Naive thymus-derived CD8-positive, alpha-beta T cell (primary cell): ENCODE measurements around the gene EYS. TPM values are rescaled to one million over a fixed set of nuclear protein-coding genes. Genes with fewer than 3 reads are reported as not detected.
A peak's percentile ranks its signal among the peaks of the same experiment; 100 is the strongest.
"Not testable (repeated sequence)": the region's sequence is repeated elsewhere in the genome, so short reads cannot be mapped to it uniquely, and the experiment has no call there.

ENCODE experiments used
- ATAC-seq, 2 donors: fragments of 150-1000 bp; cut with Tn5 transposase in 1 of 2; sonication (Bioruptor Pico), chemical (Tn5 transposase) in 1 of 2; 1 replicate in 1 of 2; 2 replicates in 1 of 2; pipeline ENCODE4 v1.10.0; 2021; ENCODE audit warnings: mild to moderate bottlenecking in 2 of 2, moderate library complexity in 2 of 2
- POLR2A ChIA-PET: fragments of 350-600 bp; sonication (Branson Sonifier 250); formaldehyde crosslinking; loops from one replicate; lab custom pipeline; 2021; ENCODE audit warnings: antibody characterized with exemption; lab: Charles Lee
- DNase-seq, 10 donors: peaks; one replicate each; pipeline versions ENCODE4 v3.0.0 to v3.0.0-alpha.2; 2020 to 2022
- H3K27ac Mint-ChIP-seq, 10 donors: one replicate each; pipeline ENCODE4 v1.8.0; 2020 to 2022; ENCODE audit warnings: mild to moderate bottlenecking in 10 of 10, mixed read lengths in 10 of 10, moderate library complexity in 4 of 10, inconsistent platforms in 1 of 10
- H3K27me3 Mint-ChIP-seq, 5 donors: one replicate each; pipeline ENCODE4 v1.8.0; 2021 to 2022; ENCODE audit warnings: mixed read lengths in 5 of 5
- H3K36me3 Mint-ChIP-seq, 3 donors: one replicate each; pipeline ENCODE4 v1.8.0; 2020 to 2022; ENCODE audit warnings: mixed read lengths in 3 of 3, mild to moderate bottlenecking in 2 of 3, inconsistent platforms in 1 of 3
- H3K4me1 Mint-ChIP-seq, 4 donors: one replicate each; pipeline ENCODE4 v1.8.0; 2021 to 2022; ENCODE audit warnings: mixed read lengths in 4 of 4
- H3K4me3 Mint-ChIP-seq, 10 donors: one replicate each; pipeline ENCODE4 v1.8.0; 2020 to 2022; ENCODE audit warnings: mild to moderate bottlenecking in 10 of 10, mixed read lengths in 10 of 10, moderate library complexity in 6 of 10, inconsistent platforms in 1 of 10
- H3K9me3 Mint-ChIP-seq, 9 donors: one replicate each; pipeline ENCODE4 v1.8.0; 2020 to 2022; ENCODE audit warnings: mixed read lengths in 9 of 9, mild to moderate bottlenecking in 3 of 9, inconsistent platforms in 1 of 9, moderate library complexity in 1 of 9
- polyA plus RNA-seq, 3 donors: library from polyadenylated mRNA; unstranded; fragments of 300-500 nt; fragmentation: Illumina TruSeq; gene quantifications; one replicate each; pipeline ENCODE4 v1.2.3, GENCODE V29; 2021
- total RNA-seq, 8 experiments: library from RNA in 2 of 8; stranded (reverse) in 2 of 8; gene quantifications; one replicate each; pipeline ENCODE4 v1.2.3 and lab custom pipeline; 2021 to 2026

EYS gene
- total and polyA plus RNA-seq, 5 experiments from 2014 or later: 0.07 to 0.09 TPM; not detected in 3

GRCh38 chr6:65402564-65402963 lies 304.5 kb downstream of the EYS start:
- Mint-ChIP-seq H3K4me3 (no peak overlapping the region), H3K4me1 (no peaks in the 10 kb centered on the region), H3K9me3 (peaks cover 0 to 19% (median 10%) of the 10 kb centered on the region in 9 donors), H3K36me3 (no peaks in the 10 kb centered on the region), H3K27me3 (no peaks in the 10 kb centered on the region), H3K27ac (no peak overlapping the region)
- POLR2A ChIA-PET: no interaction called here
- no peak for ATAC-seq
- DNase-seq: no peak

- POLR2A ChIA-PET: no interaction called here
- Mint-ChIP-seq H3K4me1 (no peaks in the 10 kb centered on the region), H3K4me3 (no peak overlapping the region), H3K36me3 (no peaks in the 10 kb centered on the region), H3K27me3 (no peaks in the 10 kb centered on the region), H3K27ac (no peak overlapping the region), H3K9me3 (peaks cover 0 to 26% (median 17%) of the 10 kb centered on the region in 9 donors)
- ATAC-seq: no peak
- no peak for DNase-seq
Observed at GRCh38 chr6:65399355-65400084, 307.5 kb downstream of the EYS start.

- POLR2A ChIA-PET: no interaction called here
- H3K4me3 Mint-ChIP-seq: no peak overlapping the region
- no peaks in the 10 kb centered on the region for H3K36me3 Mint-ChIP-seq
- no peak for ATAC-seq
- no peaks in the 10 kb centered on the region for H3K27me3 Mint-ChIP-seq
- H3K27ac Mint-ChIP-seq: no peak overlapping the region
- no peaks in the 10 kb centered on the region for H3K4me1 Mint-ChIP-seq
- H3K9me3 Mint-ChIP-seq: peaks cover 0 to 27% (median 17%) of the 10 kb centered on the region in 9 donors
- DNase-seq: no peak
Observed at GRCh38 chr6:65398851-65399250, 308.2 kb downstream of the EYS start.

- Mint-ChIP-seq H3K36me3 (no peaks in the 10 kb centered on the region), H3K27ac (no peak overlapping the region), H3K9me3 (peaks cover 0 to 30% (median 4%) of the 10 kb centered on the region in 9 donors), H3K4me3 (no peak overlapping the region), H3K27me3 (no peaks in the 10 kb centered on the region), H3K4me1 (no peaks in the 10 kb centered on the region)
- no peak for DNase-seq
- POLR2A ChIA-PET: no interaction called here
- ATAC-seq: no peak
Observed at GRCh38 chr6:65350530-65350929, 356.5 kb downstream of the EYS start.

GRCh38 chr6:65302655-65303054 lies 404.4 kb downstream of the EYS start:
- H3K36me3 Mint-ChIP-seq, DNase-seq, POLR2A ChIA-PET, H3K4me1 Mint-ChIP-seq, ATAC-seq, H3K4me3 Mint-ChIP-seq, H3K27ac Mint-ChIP-seq, H3K27me3 Mint-ChIP-seq: not testable (repeated sequence)
- H3K9me3 Mint-ChIP-seq: peaks cover 0 to 10% (median 0%) of the 10 kb centered on the region in 9 donors

- Mint-ChIP-seq H3K36me3 (no peaks in the 10 kb centered on the region), H3K27me3 (no peaks in the 10 kb centered on the region), H3K9me3 (peaks cover 0 to 10% (median 1%) of the 10 kb centered on the region in 9 donors), H3K4me1 (no peaks in the 10 kb centered on the region), H3K4me3 (no peak overlapping the region), H3K27ac (no peak overlapping the region)
- ATAC-seq (no peak), DNase-seq (no peak)
- POLR2A ChIA-PET: no interaction called here
Observed at GRCh38 chr6:65299236-65299635, 407.8 kb downstream of the EYS start.

GRCh38 chr6:65295812-65296211 lies 411.2 kb downstream of the EYS start:
- DNase-seq (no peak), ATAC-seq (no peak)
- POLR2A ChIA-PET: no interaction called here
- Mint-ChIP-seq H3K27ac (no peak overlapping the region), H3K36me3 (no peaks in the 10 kb centered on the region), H3K4me3 (no peak overlapping the region), H3K4me1 (no peaks in the 10 kb centered on the region), H3K27me3 (no peaks in the 10 kb centered on the region), H3K9me3 (peaks cover 0 to 18% (median 7%) of the 10 kb centered on the region in 9 donors)

GRCh38 chr6:65289491-65289890 lies 417.5 kb downstream of the EYS start:
- Mint-ChIP-seq H3K4me3 (no peak overlapping the region), H3K9me3 (peaks cover 0 to 14% (median 11%) of the 10 kb centered on the region in 9 donors), H3K4me1 (no peaks in the 10 kb centered on the region), H3K27me3 (no peaks in the 10 kb centered on the region), H3K27ac (peak overlapping the region in 1 of 10 donors; percentile 72), H3K36me3 (no peaks in the 10 kb centered on the region)
- DNase-seq: no peak
- POLR2A ChIA-PET: no interaction called here
- ATAC-seq: no peak

- Mint-ChIP-seq H3K27me3 (no peaks in the 10 kb centered on the region), H3K4me1 (no peaks in the 10 kb centered on the region), H3K9me3 (peaks cover 0 to 11% (median 0%) of the 10 kb centered on the region in 9 donors), H3K27ac (no peak overlapping the region), H3K4me3 (no peak overlapping the region), H3K36me3 (no peaks in the 10 kb centered on the region)
- no peak for DNase-seq
- ATAC-seq: no peak
- POLR2A ChIA-PET: no interaction called here
Observed at GRCh38 chr6:65285275-65285674, 421.8 kb downstream of the EYS start.

- no peaks in the 10 kb centered on the region for H3K27me3 Mint-ChIP-seq
Observed at GRCh38 chr6:65280060-65280459, 427.0 kb downstream of the EYS start.

GRCh38 chr6:65262241-65262640 lies 444.8 kb downstream of the EYS start:
- Mint-ChIP-seq H3K9me3 (peaks cover 0 to 23% (median 6%) of the 10 kb centered on the region in 9 donors), H3K27ac (no peak overlapping the region), H3K27me3 (no peaks in the 10 kb centered on the region), H3K36me3 (no peaks in the 10 kb centered on the region), H3K4me1 (no peaks in the 10 kb centered on the region), H3K4me3 (no peak overlapping the region)
- DNase-seq (no peak), ATAC-seq (no peak)
- POLR2A ChIA-PET: no interaction called here

More at GRCh38 chr6:65280060-65280459, 427.0 kb downstream of the EYS start:
- peaks cover 0 to 19% (median 4%) of the 10 kb centered on the region in 9 donors for H3K9me3 Mint-ChIP-seq
- H3K36me3 Mint-ChIP-seq: peaks cover 0 to 4% (median 1%) of the 10 kb centered on the region in 3 donors
- no peak overlapping the region for H3K4me3 Mint-ChIP-seq
- H3K4me1 Mint-ChIP-seq: no peaks in the 10 kb centered on the region
- ATAC-seq: no peak
- POLR2A ChIA-PET: no interaction called here
- no peak overlapping the region for H3K27ac Mint-ChIP-seq
- no peak for DNase-seq

- POLR2A ChIA-PET: no interaction called here
- peaks cover 0 to 20% (median 6%) of the 10 kb centered on the region in 9 donors for H3K9me3 Mint-ChIP-seq
- no peaks in the 10 kb centered on the region for H3K36me3 Mint-ChIP-seq
- H3K27me3 Mint-ChIP-seq: no peaks in the 10 kb centered on the region
- H3K4me3 Mint-ChIP-seq: no peak overlapping the region
- H3K27ac Mint-ChIP-seq: no peak overlapping the region
- DNase-seq: no peak
- H3K4me1 Mint-ChIP-seq: no peaks in the 10 kb centered on the region
- ATAC-seq: no peak
Observed at GRCh38 chr6:65259982-65260381, 447.0 kb downstream of the EYS start.

GRCh38 chr6:65259059-65259458 lies 448.0 kb downstream of the EYS start:
- Mint-ChIP-seq H3K4me1 (no peaks in the 10 kb centered on the region), H3K27ac (no peak overlapping the region), H3K4me3 (no peak overlapping the region), H3K36me3 (no peaks in the 10 kb centered on the region), H3K9me3 (peaks cover 0 to 23% (median 6%) of the 10 kb centered on the region in 9 donors), H3K27me3 (no peaks in the 10 kb centered on the region)
- POLR2A ChIA-PET: no interaction called here
- DNase-seq: no peak
- ATAC-seq: no peak

GRCh38 chr6:65253041-65253440 lies 454.0 kb downstream of the EYS start:
- ATAC-seq (no peak), DNase-seq (no peak)
- Mint-ChIP-seq H3K4me3 (no peak overlapping the region), H3K36me3 (no peaks in the 10 kb centered on the region), H3K27ac (no peak overlapping the region), H3K4me1 (no peaks in the 10 kb centered on the region), H3K9me3 (peaks cover 0 to 22% (median 7%) of the 10 kb centered on the region in 9 donors), H3K27me3 (no peaks in the 10 kb centered on the region)
- POLR2A ChIA-PET: no interaction called here
